Kidney (tissue), 14 donors: ENCODE measurements around the gene SNAP23. TPM values are rescaled to one million over a fixed set of nuclear protein-coding genes. Genes with fewer than 3 reads are reported as not detected.

Experiments
- DNase-seq, 5 donors: peaks; one replicate each; pipeline ENCODE4 v3.0.0-alpha.2; 2013 to 2020
- FAIRE-seq: peaks from 2 replicates; lab custom pipeline; 2012; peaks lifted over from hg19 to GRCh38; lab: Jason Lieb, UNC
- H3K27ac ChIP-seq, 2 donors: one replicate each; pipeline ENCODE4 v1.7.0; 2013; ENCODE audit warnings: low read depth in 2 of 2, low read length in 2 of 2, inconsistent platforms in 1 of 2
- H3K27me3 ChIP-seq: one replicate; pipeline ENCODE4 v1.7.1; 2013; ENCODE audit warnings: low read length, inconsistent platforms; ENCODE audit not compliant: control insufficient read depth, insufficient read depth
- H3K36me3 ChIP-seq, 3 donors: one replicate each; pipeline versions ENCODE4 v1.7.0 to v1.7.1; 2013; ENCODE audit warnings: low read length in 3 of 3, control low read depth in 1 of 3, inconsistent platforms in 1 of 3; ENCODE audit not compliant: insufficient read depth in 3 of 3, control insufficient read depth in 2 of 3
- H3K4me1 ChIP-seq, 3 donors: one replicate each; pipeline versions ENCODE4 v1.7.0 to v1.7.1; 2013; ENCODE audit warnings: low read length in 3 of 3, inconsistent platforms in 1 of 3, low read depth in 1 of 3; ENCODE audit not compliant: control insufficient read depth in 2 of 3, insufficient read depth in 2 of 3
- H3K4me3 ChIP-seq, 3 donors: one replicate each; pipeline versions ENCODE4 v1.7.0 to v1.8.1; 2013; ENCODE audit warnings: low read length in 3 of 3, control low read depth in 1 of 3, inconsistent platforms in 1 of 3
- H3K9ac ChIP-seq, 3 donors: one replicate each; pipeline versions ENCODE4 v1.7.0 to v1.7.1; 2013; ENCODE audit warnings: low read length in 3 of 3, control low read depth in 1 of 3, inconsistent platforms in 1 of 3
- H3K9me3 ChIP-seq, 3 donors: one replicate each; pipeline versions ENCODE4 v1.7.0 to v1.7.1; 2013; ENCODE audit warnings: low read length in 3 of 3, control low read depth in 1 of 3, inconsistent platforms in 1 of 3; ENCODE audit not compliant: control insufficient read depth in 2 of 3, insufficient read depth in 1 of 3
- CTCF ChIP-seq: IDR thresholded peaks from 3 replicates; pipeline ENCODE4 v1.5.1; 2012; ENCODE audit warnings: mild to moderate bottlenecking, moderate library complexity, borderline replicate concordance; ENCODE audit not compliant: insufficient read depth; ENCODE audit errors: extremely low read depth
- intact Hi-C: fragments of 100-400 bp; cut with DNase I; formaldehyde crosslinking; loops from one replicate; pipeline ENCODE4 v1.11.1; 2022
- polyA plus RNA-seq: library from polyadenylated mRNA; stranded (reverse); fragments of 350-450 nt; fragmentation: Illumina TruSeq; extraction: RNeasy Lipid Tissue Mini Kit (QIAGEN cat#74804); gene quantifications from one replicate; pipeline ENCODE4 v1.2.3, GENCODE V29; 2014; ENCODE audit warnings: low read depth, low replicate concordance; ENCODE audit not compliant: insufficient read depth
- total RNA-seq: library from RNA; stranded (reverse); fragmentation: NEBNext Ultra II Directional; extraction: Animal tissue kit (Norgen Biotek cat#: 25700); gene quantifications from one replicate; pipeline ENCODE4 v1.2.1, GENCODE V29; 2021
- donor health status: control.
- donor health status: control.
- donor health status: control.
- donor health status: control.
- donor health status: control.
- donor health status: DM: yes; HTN: yes; CAD: no.
- donor health status: Normal renal cell carcinoma (clear cell type).

Gene SNAP23
- total and polyA plus RNA-seq, 2 donors from 2014 or later = 34.1 to 55.0 TPM

- Histone ChIP-seq H3K4me1 (peaks cover 0 to 12% (median 3%) of the 10 kb centered on the region in 3 donors), H3K4me3 (peak overlapping the region; percentile 63 to 99 (median 98)), H3K27ac (peak overlapping the region; percentile 92 to 98), H3K27me3 (no peaks in the 10 kb centered on the region), H3K36me3 (peaks cover 0 to 2% (median 0%) of the 10 kb centered on the region in 3 donors), H3K9ac (peak overlapping the region; percentile 45 to 100 (median 98)), H3K9me3 (no peaks in the 10 kb centered on the region)
- no peak for TF ChIP-seq CTCF
- intact Hi-C loops = no loop called here
- DNase-seq (peak in 1 of 5 donors; percentile 47), FAIRE-seq (no peak)
Observed at GRCh38 chr15:42490291-42490670, 5.2 kb upstream of the SNAP23 start.

DNA sequence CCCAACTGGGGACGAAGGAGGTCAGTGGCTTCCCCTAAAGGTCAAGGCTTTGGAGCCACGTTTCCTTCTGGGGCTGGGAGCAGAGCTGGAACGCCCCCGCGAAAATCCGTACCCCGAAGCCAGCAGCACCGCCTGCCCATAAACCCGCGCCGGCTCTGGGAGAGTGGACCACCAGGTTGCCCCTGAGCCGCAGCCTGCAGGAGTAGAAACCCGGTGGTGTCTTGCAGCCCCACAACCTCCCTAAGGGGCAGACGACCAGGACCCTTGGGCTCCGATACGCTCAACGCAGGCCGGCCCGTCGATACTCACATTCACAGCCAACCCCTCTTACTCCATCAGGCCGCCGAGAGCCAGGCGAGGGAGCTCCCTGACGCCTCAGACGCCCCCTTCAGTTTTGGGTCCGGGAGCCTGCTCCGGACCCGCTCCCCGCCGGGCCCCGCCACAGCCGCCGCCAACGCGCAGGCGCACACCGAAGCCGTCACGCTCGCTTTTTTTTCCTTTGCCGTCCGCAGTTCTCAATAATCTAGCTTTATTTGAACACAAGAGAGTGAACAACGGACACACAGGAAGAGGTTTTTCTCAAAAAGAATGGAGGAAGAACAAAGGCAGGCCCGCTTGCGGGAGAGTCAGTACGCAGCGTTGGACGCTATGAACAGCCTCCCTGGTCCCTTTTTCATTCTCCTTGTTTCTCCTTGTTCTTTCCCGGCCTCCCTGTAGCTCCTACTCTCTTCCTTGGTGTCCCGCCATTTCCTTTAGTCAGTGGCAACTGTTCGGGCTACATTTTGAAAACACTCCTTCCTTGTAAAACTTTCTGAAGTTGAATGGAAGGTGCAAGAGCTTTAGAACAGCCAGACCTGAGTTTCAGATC is 4.5 kb upstream of the SNAP23 start, which contains the start of gene ZNF106:
Gene ZNF106 (minus strand): TSS at position 471 of the 868 bp plus-strand sequence. CDS start 18,852 bp downstream, outside the sequence.
- Histone ChIP-seq H3K9ac (peak within 1 kb of the TSS; percentile 97 to 100 (median 98)), H3K4me1 (peaks cover 0 to 12% (median 3%) of the 10 kb centered on the region in 3 donors), H3K27ac (peak within 1 kb of the TSS; percentile 92 to 98), H3K9me3 (no peaks in the 10 kb centered on the region), H3K27me3 (no peaks in the 10 kb centered on the region), H3K4me3 (peak within 1 kb of the TSS; percentile 97 to 99 (median 98)), H3K36me3 (no peaks in the 10 kb centered on the region)
- intact Hi-C loops = no loop called here
- TF ChIP-seq CTCF = no peak
- DNase-seq (peak; percentile 95 to 98 (median 95)), FAIRE-seq (no peak)

- peak in 2 of 5 donors; percentile 48 to 60 for DNase-seq
- Histone ChIP-seq H3K4me1 (peaks cover 0 to 12% (median 3%) of the 10 kb centered on the region in 3 donors), H3K36me3 (no peaks in the 10 kb centered on the region), H3K27ac (peak overlapping the region; percentile 92 to 98), H3K4me3 (peak overlapping the region; percentile 97 to 99 (median 98)), H3K9ac (peak overlapping the region; percentile 97 to 100 (median 98)), H3K9me3 (no peaks in the 10 kb centered on the region), H3K27me3 (no peaks in the 10 kb centered on the region)
- no peak for FAIRE-seq
- intact Hi-C loops = no loop called here
- TF ChIP-seq CTCF = no peak
Observed at GRCh38 chr15:42491539-42492225, 3.8 kb upstream of the SNAP23 start.
